A172 (cell line): ENCODE data around the gene NME9. TPM values are rescaled to one million over a fixed set of nuclear protein-coding genes. Genes with fewer than 3 reads are reported as not detected.
"Not testable (repeated sequence)": the region's sequence is repeated elsewhere in the genome, so short reads cannot be mapped to it uniquely, and the experiment has no call there.

Source experiments
- DNase-seq: peaks from one replicate; pipeline ENCODE4 v3.0.0-alpha.2; 2015; ENCODE audit warnings: low spot score
- total RNA-seq: library from RNA; depleted of rRNA; stranded (reverse); fragments of >200 nt; shearing (Covaris generic); gene quantifications from 2 replicates; pipeline ENCODE4 v1.2.3, GENCODE V29; 2014; rRNA removed

The NME9 gene
- total RNA-seq, result not detected in 2 replicates

DNA sequence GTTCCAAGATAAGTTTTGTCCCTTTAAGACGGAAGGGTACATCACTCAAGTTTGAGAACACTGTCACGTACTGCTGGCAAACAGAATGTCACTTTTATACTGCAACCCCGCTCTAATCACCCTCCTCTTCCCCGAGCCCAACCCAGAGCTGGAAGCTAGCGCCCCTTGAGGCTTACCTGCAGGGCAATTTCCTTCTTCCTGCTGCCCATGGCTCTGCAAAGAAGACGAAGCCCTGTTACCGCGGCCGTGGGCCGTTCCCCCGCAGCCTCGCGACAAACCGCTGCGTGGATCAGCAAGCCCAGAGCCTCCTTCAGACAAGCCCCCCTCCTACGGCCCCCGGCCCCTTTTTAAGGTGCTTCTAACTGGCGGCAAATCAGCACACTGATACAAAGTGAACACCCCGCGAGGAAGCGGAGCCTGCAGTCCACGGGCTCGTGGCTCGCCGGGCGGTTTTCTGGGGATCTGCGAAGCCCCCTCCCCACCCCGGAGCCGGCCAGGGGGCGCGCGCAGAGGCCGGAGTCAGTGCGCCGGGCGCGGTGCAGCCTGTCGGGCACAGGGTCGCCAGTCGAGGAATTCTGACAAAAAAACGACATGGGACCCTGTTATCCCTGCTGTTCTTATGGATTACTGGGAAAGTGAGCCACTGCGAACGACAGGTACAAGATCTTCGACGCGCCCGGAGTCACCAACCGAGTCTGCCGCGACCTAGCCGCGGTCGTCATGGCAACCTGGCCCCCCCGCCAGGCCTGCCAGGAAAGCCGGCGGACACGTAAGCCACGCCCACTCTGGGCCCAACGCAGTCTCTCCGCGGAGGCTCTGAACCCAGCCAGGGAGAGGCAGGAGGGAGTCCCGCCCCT is at the start of gene NME9:
Gene NME9 (minus strand): TSS at position 725 of the 857 bp plus-strand sequence. CDS start 516 bp downstream, at position 209.
- DNase-seq, result peak; percentile 76

- DNase-seq, result no peak
Observed at GRCh38 chr3:138378990-138379389, 49.3 kb upstream of the NME9 start.

GRCh38 chr3:138378331-138378730 is 48.7 kb upstream of the NME9 start:
- no peak for DNase-seq

DNA sequence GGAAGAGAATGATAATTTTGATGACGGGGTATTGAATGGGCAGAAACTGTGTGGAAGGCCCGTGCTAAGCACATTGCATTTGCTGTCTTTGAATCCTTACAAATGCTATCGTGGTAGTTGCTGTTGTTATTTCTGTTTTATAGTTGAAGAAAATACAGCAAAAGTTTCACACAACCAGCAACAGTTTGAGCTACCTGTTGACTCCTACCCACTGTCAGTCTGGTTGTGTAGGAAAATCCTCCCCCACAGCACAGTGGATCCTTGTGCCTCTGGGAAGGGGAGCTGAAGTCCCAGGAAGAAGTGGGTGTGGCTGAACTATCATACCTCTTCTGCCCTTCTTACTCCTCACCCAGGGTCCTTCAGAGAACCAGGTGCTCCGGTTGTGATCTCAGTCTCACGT is 48.2 kb upstream of the NME9 start:
- DNase-seq, result no peak

DNA sequence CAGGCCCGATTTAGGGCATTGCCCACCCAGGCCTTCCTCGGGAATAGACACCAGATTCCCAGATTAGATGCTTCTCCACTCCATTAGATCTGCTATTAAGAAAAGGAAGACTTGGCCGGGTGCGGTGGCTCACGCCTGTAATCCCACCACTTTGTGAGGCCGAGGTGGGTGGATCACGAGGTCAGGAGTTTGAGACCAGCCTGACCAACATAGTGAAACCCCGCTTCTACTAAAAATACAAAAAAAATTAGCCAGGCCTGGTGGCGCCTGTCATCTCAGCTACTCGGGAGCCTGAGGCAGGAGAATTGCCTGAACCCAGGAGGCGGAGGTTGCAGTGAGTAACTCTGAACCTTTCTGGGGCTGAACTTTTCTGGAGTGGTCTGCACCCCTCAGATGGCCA is 47.6 kb upstream of the NME9 start:
- DNase-seq, result not testable (repeated sequence)

- no peak for DNase-seq
Observed at GRCh38 chr3:138376663-138377062, 47.0 kb upstream of the NME9 start.

- no peak for DNase-seq
Observed at GRCh38 chr3:138375447-138375846, 45.8 kb upstream of the NME9 start.

DNA sequence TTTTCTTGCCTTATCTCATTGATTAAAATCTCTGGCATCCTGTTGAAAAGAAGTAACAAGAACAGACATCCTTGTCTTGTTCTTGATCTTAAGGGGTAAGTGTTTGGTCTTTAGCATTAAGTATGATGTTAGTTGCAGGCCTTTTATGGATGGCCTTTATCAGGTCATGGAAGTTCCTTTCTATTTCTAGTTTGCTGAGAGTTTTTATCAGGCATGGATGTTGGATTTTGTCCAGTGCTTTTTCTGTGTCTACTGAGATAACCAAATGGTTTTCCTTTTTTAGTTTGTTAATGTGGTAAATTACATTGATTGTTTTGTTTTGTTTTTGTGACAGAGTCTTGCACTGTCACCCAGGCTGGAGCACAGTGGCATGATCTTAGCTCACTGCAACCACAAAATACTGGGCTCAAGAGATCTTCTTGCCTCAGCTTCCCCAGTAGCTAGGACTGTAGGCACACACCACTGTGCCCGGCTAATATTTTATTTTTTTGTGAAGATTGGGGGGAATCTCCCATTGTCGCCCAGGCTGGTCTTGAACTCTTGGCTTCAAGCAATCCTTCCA is 45.0 kb upstream of the NME9 start:
- DNase-seq, result no peak

GRCh38 chr3:138373736-138374094 is 44.1 kb upstream of the NME9 start:
- no peak for DNase-seq

- no peak for DNase-seq
Observed at GRCh38 chr3:138373087-138373735, 43.6 kb upstream of the NME9 start.

DNA sequence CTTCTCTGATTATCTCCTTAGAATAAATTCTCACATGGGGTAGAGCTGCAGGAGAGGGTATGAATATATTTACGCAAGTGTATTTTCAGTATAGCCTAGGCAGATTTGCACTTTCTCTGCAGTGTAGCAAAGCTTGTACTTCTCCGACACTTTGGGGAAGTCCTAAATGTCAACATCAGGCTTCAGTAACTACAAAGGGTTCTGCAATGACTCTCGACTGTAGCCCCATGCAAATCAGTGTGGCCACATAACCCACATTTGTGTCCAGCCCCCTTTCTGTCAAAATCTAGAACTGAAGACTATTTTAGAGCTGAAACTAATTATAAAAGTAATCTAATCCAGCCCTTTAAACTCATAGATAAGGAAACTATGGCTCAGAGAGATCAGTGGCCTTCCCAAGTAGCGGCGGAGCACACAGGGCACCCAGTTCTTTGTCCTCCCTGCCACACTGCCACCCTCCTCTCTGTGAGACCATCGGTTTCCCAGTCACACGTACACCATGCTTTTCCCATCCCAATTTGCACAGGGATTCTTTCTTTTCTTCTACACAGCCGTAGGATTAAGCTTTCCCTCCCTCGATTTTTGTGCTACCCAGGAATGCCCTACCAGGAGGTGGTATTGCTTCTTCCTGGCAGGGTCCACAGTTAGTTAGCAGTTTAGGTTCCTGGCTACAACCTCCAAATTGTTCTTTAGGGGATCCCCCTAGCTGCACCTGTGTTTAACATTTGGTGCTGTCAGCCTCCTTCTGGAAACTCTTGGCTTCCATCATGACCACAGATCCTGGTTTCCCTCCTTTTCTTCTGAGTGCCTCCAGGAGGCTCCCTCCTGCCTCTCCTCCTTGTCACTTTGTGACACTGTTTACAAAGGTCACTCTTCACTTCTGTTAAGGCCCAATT is 41.7 kb upstream of the NME9 start:
- DNase-seq, result no peak

- DNase-seq, result no peak
Observed at GRCh38 chr3:138370321-138370720, 40.7 kb upstream of the NME9 start.

DNA sequence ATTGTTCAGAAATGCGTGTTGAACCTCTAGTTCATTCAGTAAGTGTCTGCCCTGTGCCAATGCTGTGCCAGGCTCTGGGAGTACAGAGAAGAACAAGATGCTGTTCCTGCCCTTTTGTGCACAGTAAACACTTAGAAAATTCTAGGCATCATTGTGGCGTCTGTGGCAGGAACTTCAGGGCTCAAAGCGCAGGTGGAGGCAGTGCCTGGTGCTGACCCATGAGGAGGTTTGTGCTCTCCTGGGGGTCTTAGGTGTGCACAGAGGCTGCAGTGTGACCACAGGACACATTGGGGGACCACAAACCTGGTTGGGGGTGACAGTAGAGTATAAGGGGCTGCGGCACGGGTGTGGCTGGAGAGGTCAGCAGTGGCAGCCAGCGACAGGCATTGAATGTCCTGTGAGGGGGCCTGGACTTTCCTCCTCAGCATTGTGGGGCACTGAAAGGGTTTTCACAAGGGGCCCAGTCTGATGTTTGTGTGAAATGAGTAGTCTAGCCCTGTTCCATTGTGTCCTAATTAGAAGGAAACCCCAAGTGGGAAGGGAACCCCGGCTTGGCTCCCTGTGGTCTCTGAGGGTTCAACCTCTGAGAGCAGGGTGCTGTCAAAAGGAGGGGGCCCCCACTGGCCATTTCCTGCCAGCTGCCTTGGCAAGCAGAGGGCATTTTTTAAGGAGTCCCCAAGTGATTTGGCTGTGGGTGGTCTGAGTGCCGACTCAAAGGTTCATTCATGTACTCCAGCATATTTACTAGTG is 39.7 kb upstream of the NME9 start:
- no peak for DNase-seq

DNA sequence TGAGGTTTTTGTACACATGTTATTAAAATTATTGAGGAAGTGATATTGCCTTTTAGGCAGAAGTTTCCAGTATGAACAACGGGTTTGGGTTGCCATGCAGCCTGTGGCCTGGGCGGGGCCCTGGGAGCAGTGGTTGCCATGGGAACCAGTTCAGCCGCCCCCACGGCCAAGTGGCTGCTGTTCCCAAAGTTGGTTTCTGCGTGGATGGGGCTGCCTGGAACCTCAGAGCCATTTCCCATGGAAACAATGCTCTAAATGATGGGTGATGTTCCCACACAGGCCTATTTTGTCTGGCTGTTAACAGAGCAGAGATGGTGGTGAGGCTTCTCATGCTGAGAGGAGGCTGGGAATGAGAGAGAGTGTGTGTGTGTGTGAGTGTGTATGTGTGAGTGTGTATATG is 38.3 kb upstream of the NME9 start:
- DNase-seq, result no peak

DNA sequence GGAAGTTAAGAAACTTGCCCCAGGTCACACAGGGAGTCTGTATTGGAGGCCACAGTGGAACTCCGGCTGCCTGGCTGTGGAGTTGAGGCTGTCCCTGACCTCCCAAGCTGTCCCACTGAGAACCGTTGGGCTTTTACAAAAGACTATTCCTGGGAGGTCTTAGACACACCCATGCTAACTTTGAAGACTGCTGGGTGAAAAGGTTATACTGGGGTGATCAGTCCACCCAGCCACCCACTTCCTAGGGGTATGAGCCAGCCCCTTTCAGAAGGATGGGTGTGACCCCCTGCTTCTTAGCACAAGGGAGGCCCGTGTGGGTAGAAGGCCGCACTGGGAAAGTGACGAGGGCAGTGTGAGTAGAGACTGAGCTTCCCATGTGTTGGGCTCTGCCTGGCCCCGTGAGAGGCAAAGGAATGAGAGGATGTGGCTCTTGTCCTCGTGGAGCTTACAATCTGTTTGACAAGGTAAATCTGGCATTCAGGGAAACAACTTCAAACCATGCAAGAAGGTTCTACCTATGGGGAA is 37.7 kb upstream of the NME9 start:
- DNase-seq, result no peak

DNA sequence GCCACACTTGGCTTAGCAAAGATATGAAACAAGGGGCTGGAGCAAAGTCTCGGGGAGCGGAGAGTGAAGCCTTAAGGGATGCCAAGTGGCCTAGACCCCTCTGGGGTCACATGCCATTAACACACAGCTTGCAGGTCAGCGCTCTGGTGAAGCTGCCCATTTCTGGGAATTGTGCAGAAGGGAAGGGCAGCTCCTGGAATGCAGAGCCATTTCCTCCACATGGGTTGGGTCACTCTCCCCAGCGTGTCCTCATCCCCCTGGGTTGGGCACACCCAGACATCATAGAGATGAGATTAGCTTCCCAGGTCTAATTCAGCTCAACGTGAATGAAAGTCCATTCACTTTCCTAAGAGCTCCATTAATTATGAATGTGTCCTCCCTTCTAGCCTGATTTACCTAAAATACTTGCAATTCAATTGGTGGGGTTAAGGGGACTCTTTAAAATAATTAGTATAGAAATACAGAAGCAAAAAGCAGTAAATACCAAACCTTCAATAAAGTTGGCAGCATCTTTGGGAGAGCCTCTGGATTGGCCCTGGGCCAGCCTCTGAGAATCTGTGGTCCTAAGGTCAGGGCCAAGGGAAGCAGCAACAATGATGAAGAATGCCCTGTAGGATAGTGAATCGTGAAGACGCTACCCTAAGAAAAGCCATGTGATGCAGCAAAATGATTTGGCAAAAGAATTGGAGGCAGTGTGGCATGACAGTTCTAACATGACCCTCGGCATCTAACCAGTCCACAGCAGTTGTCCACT is 36.5 kb upstream of the NME9 start:
- no peak for DNase-seq

DNA sequence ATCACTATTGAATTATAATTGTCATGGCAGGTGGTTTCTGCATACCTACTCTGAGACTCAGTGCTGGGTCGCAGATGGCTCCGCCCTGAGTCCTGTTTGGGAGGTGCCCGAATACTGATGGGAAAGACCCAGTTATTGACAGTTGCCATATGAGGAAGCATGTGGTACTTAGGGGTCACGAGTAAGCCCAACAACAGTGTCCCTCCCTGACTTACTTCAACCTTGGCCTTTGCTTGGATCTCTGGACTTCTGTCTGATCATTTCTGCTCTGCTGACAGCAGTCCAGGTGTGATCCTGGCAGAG is 35.6 kb upstream of the NME9 start:
- DNase-seq, result no peak

DNA sequence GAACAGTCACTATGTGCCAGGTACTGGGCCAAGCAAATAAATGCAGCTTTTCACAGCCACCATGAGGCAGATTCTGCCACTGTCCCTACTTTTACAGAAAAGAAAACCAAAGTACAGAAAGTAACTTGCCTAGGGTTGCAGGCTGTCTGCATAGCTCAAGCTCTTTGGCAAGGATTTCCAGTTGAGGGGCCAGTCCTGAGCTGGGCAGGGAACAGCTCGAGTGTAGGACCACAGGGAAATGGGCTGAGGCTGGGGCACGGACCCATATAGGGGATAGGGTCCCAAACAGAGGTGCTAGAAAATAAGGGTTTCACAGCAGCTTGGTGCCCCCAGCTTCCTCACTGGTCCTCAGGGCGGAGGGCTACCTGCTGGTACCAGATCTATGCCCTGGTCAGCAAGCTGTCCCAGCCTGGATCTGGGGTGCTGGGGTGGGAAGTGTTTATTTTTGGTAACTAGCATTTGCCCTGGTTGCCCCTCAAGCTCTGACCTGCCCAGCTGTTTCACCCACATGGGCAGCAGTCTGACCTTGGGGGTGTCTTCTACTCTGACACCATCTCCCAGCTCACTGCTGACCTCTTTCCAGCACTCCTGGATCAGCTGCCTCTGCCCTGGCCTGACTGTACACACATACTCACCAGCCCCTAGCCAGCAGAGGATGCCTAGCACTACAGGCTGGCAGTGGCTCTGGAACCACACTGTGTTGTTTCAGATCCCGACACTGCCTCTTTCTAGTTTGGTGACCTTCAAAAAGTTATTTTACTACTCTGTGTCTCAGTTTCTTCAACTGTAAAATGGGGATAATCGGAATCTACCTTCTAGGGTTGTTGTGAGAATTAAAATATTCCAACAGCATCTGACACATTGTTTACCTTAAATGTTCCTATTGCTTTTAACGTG is 35.0 kb upstream of the NME9 start:
- no peak for DNase-seq

DNA sequence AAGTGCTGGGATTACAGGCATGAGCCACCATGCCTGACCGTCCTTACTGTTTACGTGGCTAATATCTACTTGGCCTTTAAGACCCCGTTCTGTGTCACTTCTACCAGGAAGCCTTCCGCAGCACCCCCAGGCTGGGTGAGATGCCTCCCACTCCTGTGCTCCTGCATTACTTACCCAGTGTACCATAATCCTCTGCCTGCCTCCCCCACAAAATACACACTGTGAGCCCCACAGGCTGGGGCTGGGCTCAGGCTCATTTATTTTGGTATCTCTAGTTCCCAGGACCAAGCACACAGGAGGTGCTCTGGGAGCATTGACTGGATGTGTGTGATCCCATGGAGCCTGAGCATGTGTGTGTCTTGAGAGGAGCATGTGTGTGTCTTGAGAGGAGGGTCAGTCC is 33.7 kb upstream of the NME9 start:
- no peak for DNase-seq
